NCI-H748 (cell line): ENCODE data around the gene DGUOK.

Experiments used
- DNase-seq: peaks from one replicate; lab custom pipeline; 2025; ENCODE audit not compliant: unreplicated experiment; lab: John Stamatoyannopoulos, UW

Gene DGUOK

DNA sequence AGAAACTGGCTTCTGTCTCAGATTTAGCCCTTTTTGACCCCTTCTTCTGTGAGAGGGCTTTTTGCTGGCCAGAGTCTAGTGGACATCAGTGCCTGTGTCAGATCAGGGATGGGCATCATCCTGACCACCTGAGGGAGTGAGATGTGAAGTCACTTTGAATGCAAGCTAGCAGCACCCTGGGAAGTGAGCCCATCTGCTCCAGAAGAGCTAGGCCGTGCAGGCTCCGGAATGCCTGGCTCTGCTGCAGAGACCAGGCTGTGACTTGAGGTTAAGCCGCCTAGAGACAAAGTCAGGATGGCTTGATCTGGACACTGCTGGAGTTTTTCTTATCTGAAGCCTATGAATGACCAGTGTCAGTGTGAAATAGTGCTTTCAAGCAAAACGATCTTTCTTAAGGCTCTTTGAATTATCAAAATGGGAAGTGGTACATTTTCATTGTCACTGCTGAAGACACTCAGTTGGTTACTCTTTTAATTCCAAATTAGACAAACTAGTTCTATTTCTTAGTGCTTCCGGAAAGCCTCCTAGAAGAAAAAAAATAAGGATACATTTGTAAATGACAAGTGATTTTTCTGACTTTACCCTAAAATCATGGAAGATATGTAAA, 20.8 kb downstream of the DGUOK start:
- DNase-seq, result no peak

DNA sequence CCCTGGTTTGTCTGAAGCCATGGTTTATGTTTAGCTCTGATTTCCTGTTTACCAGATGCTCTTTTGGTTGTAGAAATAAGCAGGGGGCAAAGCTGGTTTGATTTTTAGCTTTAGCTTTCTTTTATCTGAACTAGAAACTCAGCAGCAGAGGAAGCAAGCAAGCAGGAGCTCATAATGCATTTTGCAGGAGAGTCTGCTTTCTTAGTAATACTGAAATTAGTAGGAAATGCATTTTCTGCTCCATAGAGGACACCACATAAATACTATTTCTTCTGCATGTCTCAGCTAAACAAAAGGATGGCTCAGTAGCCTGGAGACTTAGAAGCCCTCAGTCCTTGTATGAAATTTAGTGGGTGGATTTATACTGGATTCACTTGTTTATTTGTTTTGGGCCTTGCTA, 23.1 kb downstream of the DGUOK start:
- DNase-seq, result no peak

DNA sequence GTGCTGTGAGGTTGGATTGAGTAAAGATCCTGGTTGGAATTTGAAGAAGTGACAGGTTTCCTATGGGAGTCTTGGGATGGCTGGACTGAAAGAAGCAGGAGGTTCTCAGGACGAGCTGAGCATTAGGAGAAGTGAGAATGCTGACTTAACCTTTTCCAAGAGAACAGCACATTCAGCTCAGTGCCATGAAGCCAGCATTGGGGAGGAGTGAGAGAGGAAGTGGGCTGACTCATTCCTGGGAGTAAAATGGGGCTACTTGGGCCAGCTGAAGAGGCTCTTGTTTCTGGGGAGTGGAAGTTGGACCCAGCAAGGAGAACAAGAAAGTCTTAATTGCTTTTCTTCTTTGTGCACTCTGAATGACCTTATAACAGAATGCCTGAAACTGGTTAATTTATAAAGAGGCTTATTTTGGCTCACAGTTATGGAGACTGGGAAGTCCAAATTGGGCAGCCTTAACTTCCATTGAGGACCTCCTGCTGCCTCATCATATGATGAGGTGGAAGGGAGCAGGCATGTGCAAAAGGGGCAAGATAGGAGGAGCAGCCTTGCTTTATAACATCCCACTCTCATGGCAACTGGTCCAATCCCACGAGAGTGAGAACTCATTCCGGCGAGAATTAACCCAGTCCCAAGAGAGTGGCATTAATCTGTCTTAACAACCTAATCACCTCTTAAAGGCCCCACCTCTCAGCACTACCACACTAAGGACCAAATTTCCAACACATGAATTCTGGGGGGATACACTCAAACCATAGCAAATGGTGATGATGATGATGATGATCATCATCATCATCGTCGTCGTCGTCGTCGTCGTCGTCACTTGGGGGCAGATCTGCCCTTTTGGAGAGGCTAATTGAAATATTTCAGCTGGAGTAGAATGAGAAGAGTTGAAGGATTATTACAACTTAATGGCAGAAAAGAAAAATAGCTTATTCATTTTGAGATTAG, 26.1 kb downstream of the DGUOK start:
- DNase-seq, result no peak

GRCh38 chr2:73956218-73956865, 29.7 kb downstream of the DGUOK start:
- no peak for DNase-seq

GRCh38 chr2:73961274-73961673, 34.6 kb downstream of the DGUOK start:
- DNase-seq, result no peak

DNA sequence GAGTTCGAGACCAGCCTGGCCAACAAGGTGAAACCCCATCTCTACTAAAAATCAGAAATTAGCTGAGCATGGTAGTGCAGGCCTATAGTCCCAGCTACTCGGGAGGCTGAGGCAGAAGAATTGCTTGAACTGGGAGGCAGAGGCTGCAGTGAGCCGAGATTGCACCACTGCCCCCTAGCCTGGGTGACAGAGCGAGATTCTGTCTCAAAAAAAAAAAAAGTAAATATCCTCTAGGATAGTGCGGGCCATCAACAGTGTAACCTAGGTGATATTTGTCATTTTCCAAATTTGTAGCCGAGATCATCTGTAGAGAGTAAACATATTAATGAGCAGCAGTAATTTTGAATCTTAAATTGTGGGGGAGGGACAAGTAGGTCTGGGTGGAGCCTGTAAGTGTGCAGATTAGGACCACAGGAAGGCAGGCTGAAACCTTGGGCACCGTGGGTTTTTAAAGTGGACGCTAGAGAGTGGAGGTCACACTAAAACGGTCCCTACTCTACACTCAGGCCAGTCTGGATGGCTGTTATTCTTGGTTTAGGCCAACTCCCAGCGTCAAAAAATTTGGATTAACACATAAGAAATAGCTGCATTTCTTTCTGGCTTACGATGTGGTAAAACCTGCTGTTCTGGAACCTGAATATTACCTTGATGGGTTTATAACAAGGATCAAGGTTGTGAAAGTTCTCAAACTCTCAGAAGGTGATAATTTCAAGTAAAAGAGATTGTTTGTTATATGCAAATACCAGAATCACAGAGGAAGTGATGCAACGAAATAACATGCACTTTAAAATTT, 35.3 kb downstream of the DGUOK start:
- DNase-seq, result no peak

DNA sequence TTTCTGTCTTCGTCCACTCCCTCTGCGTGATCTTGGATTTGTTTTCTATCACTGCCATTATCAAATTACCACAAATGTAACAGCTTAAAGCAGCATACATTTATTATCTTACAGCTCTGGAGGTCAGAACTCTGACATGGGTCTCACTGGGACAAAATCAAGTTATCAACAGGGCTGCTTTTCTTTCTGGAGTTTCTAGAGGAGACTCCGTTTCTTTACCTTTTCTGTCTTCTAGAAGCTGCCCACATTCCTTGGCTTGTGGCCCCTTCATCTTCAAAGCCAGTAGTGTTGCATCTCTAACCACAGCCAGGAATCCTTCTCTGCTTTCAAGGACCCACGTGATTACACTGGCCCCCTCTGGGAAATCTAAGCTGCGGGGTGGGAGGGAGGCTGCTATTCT, 36.1 kb downstream of the DGUOK start:
- DNase-seq, result no peak

DNA sequence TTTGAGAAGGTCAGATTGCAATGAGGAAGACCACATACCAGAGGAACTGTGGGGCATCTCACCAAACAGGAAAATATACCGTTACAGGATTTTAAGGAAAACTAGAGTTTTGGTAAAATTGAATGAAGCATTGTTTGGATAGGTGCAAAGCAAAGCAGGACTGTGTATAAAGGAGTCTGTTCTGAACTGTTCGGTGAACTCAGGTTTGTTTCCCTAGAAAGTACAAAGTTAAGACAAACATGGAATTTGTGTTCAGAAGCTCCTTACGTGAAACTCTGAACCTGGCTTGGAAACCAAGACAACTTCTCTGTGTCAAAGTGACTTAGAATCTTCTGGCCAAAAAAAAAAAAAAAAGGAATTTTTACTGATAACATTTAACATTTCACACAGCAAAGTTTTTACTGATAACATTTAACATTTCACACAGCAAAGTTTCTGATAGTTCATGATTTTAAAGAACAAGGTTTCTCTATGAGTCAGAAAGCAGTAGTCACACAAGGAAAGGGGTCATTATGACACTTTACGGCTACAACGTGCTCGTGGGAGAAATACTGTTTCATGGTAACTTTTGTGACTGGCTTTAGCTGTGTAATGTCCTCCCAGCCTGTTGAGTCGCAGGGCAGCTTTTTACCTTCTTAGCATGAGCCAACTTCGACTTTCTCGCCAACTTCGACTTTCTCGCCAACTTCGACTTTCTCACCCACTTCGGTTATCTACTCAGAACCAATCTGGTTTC, 36.9 kb downstream of the DGUOK start:
- no peak for DNase-seq

GRCh38 chr2:73964223-73964622, 37.5 kb downstream of the DGUOK start:
- no peak for DNase-seq

GRCh38 chr2:73965053-73965452, 38.4 kb downstream of the DGUOK start:
- no peak for DNase-seq

DNA sequence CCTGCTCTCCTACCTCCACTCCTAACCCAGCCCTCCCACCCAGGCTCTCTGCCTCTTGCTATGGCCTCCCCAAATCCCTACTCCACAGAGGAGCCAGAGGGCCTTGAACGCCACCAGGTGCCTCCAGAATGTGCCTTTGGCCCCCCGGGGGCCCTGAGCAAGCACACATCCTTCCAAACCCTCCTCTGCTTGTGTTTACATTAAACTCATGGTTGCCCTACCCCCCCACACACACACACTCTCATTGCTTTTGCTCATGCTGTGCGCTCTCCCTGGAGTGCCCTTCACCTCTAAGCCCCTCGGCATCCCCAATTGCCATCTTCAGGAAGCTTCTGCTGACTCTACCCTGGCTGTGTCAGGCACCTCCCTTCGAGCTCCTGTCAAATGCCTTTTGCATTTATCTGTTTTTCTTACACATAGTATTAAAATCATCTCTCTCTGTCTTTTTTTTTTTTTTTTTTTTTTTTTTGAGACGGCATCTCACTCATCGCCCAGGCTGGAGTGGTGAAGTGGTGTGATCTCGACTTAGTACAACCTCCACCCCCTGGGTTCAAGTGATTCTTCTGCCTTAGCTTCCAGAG, 41.8 kb downstream of the DGUOK start:
- no peak for DNase-seq

- DNase-seq, result no peak
Observed at GRCh38 chr2:73969356-73969755, 42.7 kb downstream of the DGUOK start.

- DNase-seq, result no peak
Observed at GRCh38 chr2:73970141-73970803, 43.6 kb downstream of the DGUOK start.

- no peak for DNase-seq
Observed at GRCh38 chr2:73970850-73971471, 44.3 kb downstream of the DGUOK start.

- no peak for DNase-seq
Observed at GRCh38 chr2:73971722-73972121, 45.0 kb downstream of the DGUOK start.

- no peak for DNase-seq
Observed at GRCh38 chr2:73972846-73973245, 46.2 kb downstream of the DGUOK start.

DNA sequence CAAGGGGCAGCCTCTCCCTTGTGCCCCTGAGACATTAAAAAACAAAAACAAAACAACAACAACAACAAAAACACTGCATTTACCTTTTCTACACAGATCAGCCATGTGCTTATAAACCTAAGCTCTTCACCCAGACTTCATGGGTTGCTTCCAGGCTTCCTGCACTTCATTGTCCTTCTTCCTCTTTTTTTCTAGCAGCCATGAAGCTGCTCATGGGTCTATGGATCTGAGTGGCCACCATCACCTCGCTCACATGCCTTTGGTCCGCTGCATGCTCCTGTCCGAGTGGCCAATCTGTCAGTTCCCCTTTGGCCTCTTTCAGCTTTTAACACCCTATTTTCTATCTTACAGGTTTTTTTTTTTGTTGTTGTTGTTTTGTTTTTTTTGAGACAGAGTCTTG, 49.1 kb downstream of the DGUOK start:
- DNase-seq, result no peak

- no peak for DNase-seq
Observed at GRCh38 chr2:73976803-73977202, 50.1 kb downstream of the DGUOK start.

GRCh38 chr2:73977466-73977865, 50.8 kb downstream of the DGUOK start:
- DNase-seq, result no peak
